ENCODE measurements around the gene HHEX. TPM values are rescaled to one million over a fixed set of nuclear protein-coding genes. Genes with fewer than 3 reads are reported as not detected.

The HHEX gene
- total and polyA plus RNA-seq, 10 of the 15 experiments (the other 5 are each of a cell fraction or from before 2014, with no cell fraction given), result 3.9 to 32.8 (median 16.4) TPM

DNA sequence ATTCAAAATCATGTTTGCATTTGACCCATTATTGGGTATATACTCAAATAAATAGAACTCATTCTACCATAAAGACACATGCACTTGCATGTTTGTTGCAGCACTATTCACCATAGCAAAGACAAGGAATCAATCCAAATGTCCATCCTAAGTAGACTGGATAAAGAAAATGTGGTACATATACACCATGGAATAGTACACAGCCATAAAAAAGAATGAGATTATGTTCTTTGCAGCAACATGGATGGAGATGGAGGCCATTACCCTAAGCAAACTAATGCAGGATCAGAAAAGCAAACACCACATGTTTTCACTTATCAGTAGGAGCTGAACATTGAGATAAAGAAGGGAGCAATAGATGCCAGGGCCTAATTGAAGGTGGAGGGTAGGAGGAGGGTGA, 12.0 kb upstream of the HHEX start:
- ATAC-seq, result no peak
- POLR2A ChIA-PET, result no interaction called here
- SMC1A ChIA-PET (ENCODE audit: uncharacterized antibody, unreplicated experiment), result no interaction called here
- Histone ChIP-seq H3K27me3 (replicated peaks in 1 of 2; ENCODE audit: control insufficient read depth in 2 of 2, insufficient read depth in 2 of 2, low read length in 1 of 2) (no peaks in the 10 kb centered on the region), H3K9ac (ENCODE audit: control insufficient read depth, insufficient read depth, low read length) (no peak overlapping the region), H3K27ac (ENCODE audit: control insufficient read depth, insufficient read depth) (no peak overlapping the region), H3K4me2 (ENCODE audit: control insufficient read depth, insufficient read depth) (no peak overlapping the region), H3K36me3 (ENCODE audit: control insufficient read depth in 2 of 2, insufficient read depth in 2 of 2, low read length in 1 of 2) (no peaks in the 10 kb centered on the region), H3K9me3 (replicated peaks; ENCODE audit: control insufficient read depth, insufficient read depth, low read length) (no peaks in the 10 kb centered on the region; the same call in 2 of the 3 replicates), H3K4me1 (ENCODE audit: control insufficient read depth, insufficient read depth, low read length) (no peaks in the 10 kb centered on the region), H2AFZ (ENCODE audit: control insufficient read depth, low read depth, low read length) (no peak overlapping the region), H3K79me2 (ENCODE audit: control insufficient read depth, insufficient read depth, low read length) (no peaks in the 10 kb centered on the region), H4K20me1 (ENCODE audit: control insufficient read depth, insufficient read depth) (no peaks in the 10 kb centered on the region), H3K4me3 (no peak overlapping the region)
- no peak for TF ChIP-seq BRCA1 (IDR thresholded peaks at IDR 0.05; ENCODE audit: low read depth, low read length)
- TF ChIP-seq ZBTB33 (IDR thresholded peaks at IDR 0.05), result no peak
- TF ChIP-seq HDGF (IDR thresholded peaks at IDR 0.05), result no peak
- TF ChIP-seq NBN (IDR thresholded peaks at IDR 0.05), result no peak
- TF ChIP-seq E4F1 (IDR thresholded peaks at IDR 0.05; ENCODE audit: borderline replicate concordance, partially characterized antibody), result no peak
- no peak for TF ChIP-seq EZH2 (IDR thresholded peaks at IDR 0.05; ENCODE audit: borderline replicate concordance, control insufficient read depth, low read depth, low read length)
- no peak for TF ChIP-seq NR2C2 (IDR thresholded peaks at IDR 0.05; ENCODE audit: borderline replicate concordance, control insufficient read depth, insufficient read length, low read depth)
- TF ChIP-seq IKZF2 (IDR thresholded peaks at IDR 0.05), result no peak
- TF ChIP-seq SRF (IDR thresholded peaks at IDR 0.05; ENCODE audit: low read depth in 2 of 2, low read length in 2 of 2), result no peak
- TF ChIP-seq ZNF687 (IDR thresholded peaks at IDR 0.05), result no peak
- TF ChIP-seq ETV6 (conservative IDR thresholded peaks at IDR 0.05 in 1 of 2, IDR thresholded peaks at IDR 0.05 in 1 of 2; ENCODE audit: borderline replicate concordance in 1 of 2, low read depth in 1 of 2), result no peak
- no peak for FAIRE-seq
- DNase-seq (ENCODE audit: low read depth, low spot score), result no peak
- no TSS peak for BruUV-seq (replicated peaks)
- CTCF ChIA-PET, result interaction anchor here (1.0 kb wide), 1 partner anchor 165 kb away, joined by 3 read pairs; no protein-coding TSS in a partner anchor
- intact Hi-C loops (cut with micrococcal nuclease; ENCODE audit: unreplicated experiment) (no loop called here), in situ Hi-C loops (cut with MboI) (no loop called here)
- RAD21 ChIA-PET (ENCODE audit: unreplicated experiment), result no interaction called here
